GM21786 (cell line): ENCODE results near the gene PADI3.

ENCODE experiments used
- ATAC-seq: cut with Tn5 transposase; IDR thresholded peaks from one replicate; pipeline ENCODE4 v1.9.1; 2021; ENCODE audit not compliant: unreplicated experiment

PADI3 gene

GRCh38 chr1:17295292-17295691 is 46.4 kb downstream of the PADI3 start:
- ATAC-seq, result no peak

- ATAC-seq, result no peak
These were observed 47.2 kb downstream of the PADI3 start for GRCh38 chr1:17296086-17296485.

GRCh38 chr1:17297991-17298390 is 49.1 kb downstream of the PADI3 start:
- ATAC-seq, result no peak

GRCh38 chr1:17301767-17302166 is 52.9 kb downstream of the PADI3 start:
- ATAC-seq, result no peak

- ATAC-seq, result no peak
These were observed 55.4 kb downstream of the PADI3 start for GRCh38 chr1:17304151-17304825.

GRCh38 chr1:17304826-17305175 is 55.9 kb downstream of the PADI3 start:
- ATAC-seq, result no peak

GRCh38 chr1:17305576-17306095 is 56.7 kb downstream of the PADI3 start:
- no peak for ATAC-seq

- no peak for ATAC-seq
These were observed 57.5 kb downstream of the PADI3 start for GRCh38 chr1:17306407-17306806.

- ATAC-seq, result no peak
These were observed 58.0 kb downstream of the PADI3 start for GRCh38 chr1:17306921-17307320.

- ATAC-seq, result no peak
These were observed 58.4 kb downstream of the PADI3 start for GRCh38 chr1:17307329-17307728.

GRCh38 chr1:17307946-17308345 is 59.0 kb downstream of the PADI3 start, which contains the start of gene PADI4:
Gene PADI4, plus strand, starts transcription at chr1:17308197. Its CDS starts 26 bp downstream, at chr1:17308223.
- ATAC-seq, result no peak

GRCh38 chr1:17308593-17308992 is 59.7 kb downstream of the PADI3 start:
- ATAC-seq, result no peak

- ATAC-seq, result no peak
These were observed 60.6 kb downstream of the PADI3 start for GRCh38 chr1:17309426-17310067.

- ATAC-seq, result no peak
These were observed 61.3 kb downstream of the PADI3 start for GRCh38 chr1:17310068-17310640.

- no peak for ATAC-seq
These were observed 64.8 kb downstream of the PADI3 start for GRCh38 chr1:17313530-17314309.

- ATAC-seq, result no peak
These were observed 65.6 kb downstream of the PADI3 start for GRCh38 chr1:17314491-17314971.

- no peak for ATAC-seq
These were observed 66.7 kb downstream of the PADI3 start for GRCh38 chr1:17315542-17316130.

- ATAC-seq, result no peak
These were observed 67.8 kb downstream of the PADI3 start for GRCh38 chr1:17316704-17317103.

- no peak for ATAC-seq
These were observed 69.4 kb downstream of the PADI3 start for GRCh38 chr1:17318262-17318661.

- no peak for ATAC-seq
These were observed 70.9 kb downstream of the PADI3 start for GRCh38 chr1:17319561-17320350.
